ENCODE results near the gene ALKBH5. TPM values are rescaled to one million over a fixed set of nuclear protein-coding genes. Genes with fewer than 3 reads are reported as not detected.

ALKBH5 gene
- polyA plus RNA-seq, 2 of the 4 experiments (the other 2 are of a cell fraction), result 57.9 to 105 TPM

DNA sequence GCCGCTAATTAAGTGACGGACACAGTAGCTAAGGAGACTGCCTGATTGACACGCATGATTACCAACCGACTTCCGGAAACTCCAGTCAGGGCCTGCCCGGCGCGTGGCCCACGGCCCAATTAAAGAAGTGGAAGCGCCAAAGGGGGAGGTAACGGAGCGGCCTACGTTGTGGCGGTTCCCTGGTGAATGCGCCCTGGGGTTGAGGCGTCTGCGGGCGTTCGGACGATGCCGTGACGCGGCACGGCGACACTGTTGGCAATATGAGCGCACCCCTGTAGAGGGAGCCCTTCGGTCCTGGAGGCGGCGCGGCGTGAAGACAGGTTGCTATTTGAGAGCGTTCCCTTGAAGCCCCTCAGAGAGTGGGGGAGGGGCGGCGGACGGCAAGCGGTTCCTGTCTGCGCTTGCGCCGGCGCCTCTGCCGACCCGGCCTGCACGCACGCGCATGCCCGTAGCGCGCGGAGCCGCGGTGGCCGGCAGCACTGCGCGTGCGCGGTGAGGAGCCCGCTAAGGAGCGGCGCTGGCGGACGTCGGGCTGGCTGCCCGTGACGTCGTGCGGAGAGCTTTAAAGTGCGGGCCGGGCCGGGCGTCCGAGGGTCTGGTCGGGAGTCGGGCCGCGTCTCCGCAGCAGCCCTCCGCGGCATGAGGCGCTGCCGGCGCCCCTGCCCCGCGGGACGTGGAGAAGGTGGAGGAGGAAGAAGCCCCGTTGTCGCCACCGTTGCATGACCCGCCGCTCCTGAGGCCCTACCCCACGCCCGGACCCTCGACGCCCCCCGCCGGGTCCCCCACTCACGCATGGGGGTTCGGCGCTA is at the start of gene ALKBH5 (continued):
- no peak for TF ChIP-seq FOSB (CRISPR knock-in tag; IDR thresholded peaks at IDR 0.05)
- peak; percentile 71; the same call in 1 of the 2 replicates for TF ChIP-seq RFX5 (IDR thresholded peaks at IDR 0.05)
- no peak for TF ChIP-seq KDM1A (IDR thresholded peaks at IDR 0.05; ENCODE audit: low read depth)
- no peak for TF ChIP-seq JUNB (IDR thresholded peaks at IDR 0.05)
- TF ChIP-seq, protein P1, sequence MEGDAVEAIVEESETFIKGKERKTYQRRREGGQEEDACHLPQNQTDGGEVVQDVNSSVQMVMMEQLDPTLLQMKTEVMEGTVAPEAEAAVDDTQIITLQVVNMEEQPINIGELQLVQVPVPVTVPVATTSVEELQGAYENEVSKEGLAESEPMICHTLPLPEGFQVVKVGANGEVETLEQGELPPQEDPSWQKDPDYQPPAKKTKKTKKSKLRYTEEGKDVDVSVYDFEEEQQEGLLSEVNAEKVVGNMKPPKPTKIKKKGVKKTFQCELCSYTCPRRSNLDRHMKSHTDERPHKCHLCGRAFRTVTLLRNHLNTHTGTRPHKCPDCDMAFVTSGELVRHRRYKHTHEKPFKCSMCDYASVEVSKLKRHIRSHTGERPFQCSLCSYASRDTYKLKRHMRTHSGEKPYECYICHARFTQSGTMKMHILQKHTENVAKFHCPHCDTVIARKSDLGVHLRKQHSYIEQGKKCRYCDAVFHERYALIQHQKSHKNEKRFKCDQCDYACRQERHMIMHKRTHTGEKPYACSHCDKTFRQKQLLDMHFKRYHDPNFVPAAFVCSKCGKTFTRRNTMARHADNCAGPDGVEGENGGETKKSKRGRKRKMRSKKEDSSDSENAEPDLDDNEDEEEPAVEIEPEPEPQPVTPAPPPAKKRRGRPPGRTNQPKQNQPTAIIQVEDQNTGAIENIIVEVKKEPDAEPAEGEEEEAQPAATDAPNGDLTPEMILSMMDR (IDR thresholded peaks at IDR 0.05), result 0 out of 3 replicates have a peak, but pooled peaks have one; percentile 11
- 0 out of 2 replicates have a peak, but pooled peaks have one; percentile 23 for TF ChIP-seq TFCP2L1 (CRISPR knock-in tag; IDR thresholded peaks at IDR 0.05)
- TF ChIP-seq ZC3H11A (IDR thresholded peaks at IDR 0.05), result no peak
- TF ChIP-seq SMC3 (IDR thresholded peaks at IDR 0.05), result no peak
- TF ChIP-seq MAZ (IDR thresholded peaks at IDR 0.05; ENCODE audit: borderline replicate concordance, low read depth, low read length), result 0 out of 2 replicates have a peak, but pooled peaks have one; percentile 38
- no peak for TF ChIP-seq NPAS2 (CRISPR knock-in tag; IDR thresholded peaks at IDR 0.05; ENCODE audit: borderline replicate concordance)
- TF ChIP-seq POLR2A (IDR thresholded peaks at IDR 0.05; ENCODE audit: low read length), result peak; percentile 72
- TF ChIP-seq FOSL2 (IDR thresholded peaks at IDR 0.05), result no peak
- no peak for TF ChIP-seq FOSL2 (CRISPR knock-in tag; IDR thresholded peaks at IDR 0.05)
- TF ChIP-seq, protein P2, sequence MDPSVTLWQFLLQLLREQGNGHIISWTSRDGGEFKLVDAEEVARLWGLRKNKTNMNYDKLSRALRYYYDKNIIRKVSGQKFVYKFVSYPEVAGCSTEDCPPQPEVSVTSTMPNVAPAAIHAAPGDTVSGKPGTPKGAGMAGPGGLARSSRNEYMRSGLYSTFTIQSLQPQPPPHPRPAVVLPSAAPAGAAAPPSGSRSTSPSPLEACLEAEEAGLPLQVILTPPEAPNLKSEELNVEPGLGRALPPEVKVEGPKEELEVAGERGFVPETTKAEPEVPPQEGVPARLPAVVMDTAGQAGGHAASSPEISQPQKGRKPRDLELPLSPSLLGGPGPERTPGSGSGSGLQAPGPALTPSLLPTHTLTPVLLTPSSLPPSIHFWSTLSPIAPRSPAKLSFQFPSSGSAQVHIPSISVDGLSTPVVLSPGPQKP (IDR thresholded peaks at IDR 0.05; ENCODE audit: low read depth, low read length), result no peak
- TF ChIP-seq RARB (CRISPR knock-in tag; IDR thresholded peaks at IDR 0.05), result no peak

DNA sequence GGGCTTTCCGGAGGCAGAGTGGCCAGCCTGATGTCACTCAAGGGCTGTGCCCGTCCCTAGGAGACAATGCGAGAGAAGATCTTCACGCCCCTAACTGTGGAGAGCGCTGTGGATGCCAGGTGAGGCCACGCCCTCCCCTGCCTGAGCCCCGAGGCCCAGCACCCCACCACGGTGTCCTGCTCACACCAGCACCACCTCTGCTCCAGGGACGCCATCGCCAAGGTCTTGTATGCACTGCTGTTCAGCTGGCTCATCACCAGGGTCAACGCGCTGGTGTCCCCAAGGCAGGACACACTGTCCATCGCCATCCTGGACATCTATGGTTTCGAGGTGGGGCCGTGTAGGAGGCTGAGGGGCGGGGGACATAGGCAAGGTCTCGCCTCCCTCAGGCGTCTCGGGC is 47.3 kb upstream of the ALKBH5 start:
- Histone ChIP-seq H3K27ac (no peak overlapping the region), H3K4me2 (no peak overlapping the region), H3K4me1 (no peaks in the 10 kb centered on the region), H3K9me3 (no peaks in the 10 kb centered on the region), H3K4me3 (no peak overlapping the region)
- POLR2A ChIA-PET, result no interaction called here
- FAIRE-seq, result no peak
- ATAC-seq, result no peak
- CTCF ChIA-PET, result interaction anchor here (0.6 kb wide), 1 partner anchor 81 kb away, joined by 3 read pairs; no protein-coding TSS in a partner anchor
- DNase-seq (ENCODE audit: low read depth in 1 of 2, low spot score in 1 of 2), result no peak
- WGBS (ENCODE audit: missing lambda C conversion rate), result 72% methylated on average over 16 of the region's 19 CpGs
- TF ChIP-seq KDM5A (IDR thresholded peaks at IDR 0.05) (no peak), HOXB13 (CRISPR knock-in tag; IDR thresholded peaks at IDR 0.05; ENCODE audit: low read depth) (no peak)
- TF ChIP-seq, protein P3, sequence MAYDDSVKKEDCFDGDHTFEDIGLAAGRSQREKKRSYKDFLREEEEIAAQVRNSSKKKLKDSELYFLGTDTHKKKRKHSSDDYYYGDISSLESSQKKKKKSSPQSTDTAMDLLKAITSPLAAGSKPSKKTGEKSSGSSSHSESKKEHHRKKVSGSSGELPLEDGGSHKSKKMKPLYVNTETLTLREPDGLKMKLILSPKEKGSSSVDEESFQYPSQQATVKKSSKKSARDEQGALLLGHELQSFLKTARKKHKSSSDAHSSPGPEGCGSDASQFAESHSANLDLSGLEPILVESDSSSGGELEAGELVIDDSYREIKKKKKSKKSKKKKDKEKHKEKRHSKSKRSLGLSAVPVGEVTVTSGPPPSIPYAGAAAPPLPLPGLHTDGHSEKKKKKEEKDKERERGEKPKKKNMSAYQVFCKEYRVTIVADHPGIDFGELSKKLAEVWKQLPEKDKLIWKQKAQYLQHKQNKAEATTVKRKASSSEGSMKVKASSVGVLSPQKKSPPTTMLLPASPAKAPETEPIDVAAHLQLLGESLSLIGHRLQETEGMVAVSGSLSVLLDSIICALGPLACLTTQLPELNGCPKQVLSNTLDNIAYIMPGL (CRISPR knock-in tag; IDR thresholded peaks at IDR 0.05; ENCODE audit: borderline replicate concordance), result no peak

DNA sequence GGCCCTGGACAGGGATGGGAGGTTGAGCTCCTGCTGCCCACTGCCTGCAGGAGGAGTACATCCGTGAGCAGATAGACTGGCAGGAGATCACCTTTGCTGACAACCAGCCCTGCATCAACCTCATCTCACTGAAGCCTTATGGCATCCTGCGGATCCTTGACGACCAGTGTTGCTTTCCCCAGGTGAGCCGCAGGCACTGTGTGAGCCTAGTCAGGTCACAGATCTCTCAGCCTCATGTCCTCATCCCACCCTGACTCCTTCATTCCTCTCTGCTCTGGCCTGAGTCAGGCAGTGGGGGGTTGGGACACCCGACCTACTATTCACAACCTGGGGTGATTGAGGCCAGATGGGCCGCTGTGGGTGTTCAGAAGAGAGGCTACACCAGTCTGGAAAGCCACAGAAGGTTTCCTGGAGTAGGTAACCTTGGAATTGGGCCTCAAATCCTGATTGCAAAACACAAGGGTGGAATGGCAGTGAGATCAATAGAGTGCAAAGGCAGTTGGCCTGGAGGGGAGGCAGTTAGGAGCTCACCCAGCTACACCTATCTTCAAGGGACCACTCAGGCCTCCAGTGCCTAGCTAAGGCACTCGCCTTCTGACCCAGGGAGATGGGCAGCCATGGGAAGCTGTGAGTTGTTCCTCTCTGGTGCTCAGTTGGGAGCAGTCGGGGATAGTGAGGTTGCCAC is 45.4 kb upstream of the ALKBH5 start:
- ATAC-seq, result no peak
- no peak for DNase-seq (ENCODE audit: low read depth in 1 of 2, low spot score in 1 of 2)
- CTCF ChIA-PET, result interaction anchor here (0.7 to 6.5 kb wide), 7 partner anchors 9 to 247 kb away, joined by 3 to 67 read pairs (median 10); no protein-coding TSS in a partner anchor
- FAIRE-seq, result no peak
- WGBS (ENCODE audit: missing lambda C conversion rate), result 74% methylated on average over 8 of the region's 8 CpGs
- H3K4me3 ChIP-seq, result no peak overlapping the region
- H3K4me1 ChIP-seq, result no peaks in the 10 kb centered on the region
- H3K9me3 ChIP-seq, result no peaks in the 10 kb centered on the region
- POLR2A ChIA-PET, result no interaction called here
- no peak overlapping the region for H3K27ac ChIP-seq
- H3K4me2 ChIP-seq, result no peak overlapping the region
- TF ChIP-seq EP300 (IDR thresholded peaks at IDR 0.05) (no peak), NPAS2 (CRISPR knock-in tag; IDR thresholded peaks at IDR 0.05; ENCODE audit: borderline replicate concordance) (no peak), HOXB5 (CRISPR knock-in tag; IDR thresholded peaks at IDR 0.05) (no peak), ZSCAN20 (CRISPR knock-in tag; IDR thresholded peaks at IDR 0.05) (no peak), FOSB (CRISPR knock-in tag; IDR thresholded peaks at IDR 0.05) (no peak), HEYL (CRISPR knock-in tag; IDR thresholded peaks at IDR 0.05) (no peak), GATA3 (IDR thresholded peaks at IDR 0.05; ENCODE audit: borderline replicate concordance) (no peak), HDAC2 (IDR thresholded peaks at IDR 0.05) (no peak), BHLHE40 (IDR thresholded peaks at IDR 0.05; ENCODE audit: low read depth, low read length) (no peak), POLR2A (IDR thresholded peaks at IDR 0.05; ENCODE audit: low read length) (no peak), RNF2 (IDR thresholded peaks at IDR 0.05; ENCODE audit: borderline replicate concordance, low read depth) (no peak)
- TF ChIP-seq, protein P4, sequence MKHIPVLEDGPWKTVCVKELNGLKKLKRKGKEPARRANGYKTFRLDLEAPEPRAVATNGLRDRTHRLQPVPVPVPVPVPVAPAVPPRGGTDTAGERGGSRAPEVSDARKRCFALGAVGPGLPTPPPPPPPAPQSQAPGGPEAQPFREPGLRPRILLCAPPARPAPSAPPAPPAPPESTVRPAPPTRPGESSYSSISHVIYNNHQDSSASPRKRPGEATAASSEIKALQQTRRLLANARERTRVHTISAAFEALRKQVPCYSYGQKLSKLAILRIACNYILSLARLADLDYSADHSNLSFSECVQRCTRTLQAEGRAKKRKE (CRISPR knock-in tag; IDR thresholded peaks at IDR 0.05; ENCODE audit: low read depth), result no peak
- TF ChIP-seq, protein P3 (CRISPR knock-in tag; IDR thresholded peaks at IDR 0.05; ENCODE audit: borderline replicate concordance), result no peak
